Measurements from ENCODE around the gene KCNN4. TPM values are rescaled to one million over a fixed set of nuclear protein-coding genes. Genes with fewer than 3 reads are reported as not detected.
"Not testable (repeated sequence)": the region's sequence is repeated elsewhere in the genome, so short reads cannot be mapped to it uniquely, and the experiment has no call there.

KCNN4 gene
- total RNA-seq, 4 donors from 2014 or later: 26.5 to 72.2 (median 37.4) TPM; not detected in 1

DNA sequence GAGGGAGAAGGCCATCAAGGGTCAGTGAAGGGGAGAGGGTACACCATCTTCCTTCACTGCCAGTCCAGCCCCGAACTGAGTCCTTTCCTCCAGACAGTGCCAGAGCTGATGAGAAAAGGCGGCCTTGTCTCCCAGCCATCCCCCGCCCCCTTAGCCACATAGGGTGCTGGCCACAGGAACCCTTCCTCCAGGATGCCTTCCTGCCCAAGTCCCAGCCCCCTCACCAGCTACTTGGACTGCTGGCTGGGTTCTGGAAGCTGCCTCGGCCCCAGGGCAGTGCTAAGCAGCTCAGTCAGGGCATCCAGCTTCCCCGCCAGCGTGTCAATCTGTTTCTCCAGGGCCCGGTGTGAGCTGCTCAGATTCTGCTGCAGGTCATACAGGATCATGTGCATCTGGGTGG is 13.5 kb downstream of the KCNN4 start:
- in situ Hi-C loops (cut with MboI; ENCODE audit: low pct_ligation_motif_present in 1 of 4, low pct_unique_long_range_greater_than_20kb in 1 of 4, low sequenced_read_pairs in 3 of 4): no loop called here
- no peak for DNase-seq
- no peak for TF ChIP-seq POLR2A (IDR thresholded peaks at IDR 0.05)
- WGBS, 2 donors (ENCODE audit: low coverage in 1 of 2): 85% methylated on average over 7 of the region's 7 CpGs; no CpG with 5 or more reads in 1 of the 2 donors
- no peak overlapping the region for H3K4me3 ChIP-seq
- H3K27ac ChIP-seq: peak overlapping the region in 3 of 4 donors; percentile 62 to 73 (median 71)
- no peaks in the 10 kb centered on the region for H3K9me3 ChIP-seq
- peaks cover 8 to 66% (median 49%) of the 10 kb centered on the region in 4 donors for H3K4me1 ChIP-seq
- H3K36me3 ChIP-seq: no peaks in the 10 kb centered on the region
- no peaks in the 10 kb centered on the region for H3K27me3 ChIP-seq
- intact Hi-C loops (cut with DNase I; ENCODE audit: low total_unique reads): no loop called here

DNA sequence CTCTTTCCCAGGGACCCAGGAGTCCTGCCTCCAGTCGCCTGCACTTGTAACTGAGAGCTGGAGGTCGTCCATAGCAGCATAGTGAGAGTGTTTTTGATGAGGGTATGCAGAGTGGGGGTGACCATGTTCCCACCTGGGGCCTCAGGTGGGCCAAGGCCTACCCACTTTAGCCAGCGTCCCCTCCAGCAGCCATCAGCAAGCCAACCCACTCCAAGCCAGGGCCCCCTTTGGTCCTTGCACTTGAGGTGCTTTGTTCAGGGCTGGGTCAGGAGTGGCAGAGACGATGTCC is 14.1 kb downstream of the KCNN4 start:
- Histone ChIP-seq H3K27me3 (no peaks in the 10 kb centered on the region), H3K27ac (peak overlapping the region; percentile 41 to 71 (median 61)), H3K4me1 (peaks cover 8 to 69% (median 50%) of the 10 kb centered on the region in 4 donors), H3K36me3 (no peaks in the 10 kb centered on the region), H3K9me3 (no peaks in the 10 kb centered on the region), H3K4me3 (no peak overlapping the region)
- 51 to 80% methylated on average over 1 to 4 of the region's 4 CpGs for WGBS, 2 donors (ENCODE audit: low coverage in 1 of 2)
- intact Hi-C loops (cut with DNase I; ENCODE audit: low total_unique reads): no loop called here
- TF ChIP-seq POLR2A (IDR thresholded peaks at IDR 0.05): no peak
- TF ChIP-seq, protein P1, sequence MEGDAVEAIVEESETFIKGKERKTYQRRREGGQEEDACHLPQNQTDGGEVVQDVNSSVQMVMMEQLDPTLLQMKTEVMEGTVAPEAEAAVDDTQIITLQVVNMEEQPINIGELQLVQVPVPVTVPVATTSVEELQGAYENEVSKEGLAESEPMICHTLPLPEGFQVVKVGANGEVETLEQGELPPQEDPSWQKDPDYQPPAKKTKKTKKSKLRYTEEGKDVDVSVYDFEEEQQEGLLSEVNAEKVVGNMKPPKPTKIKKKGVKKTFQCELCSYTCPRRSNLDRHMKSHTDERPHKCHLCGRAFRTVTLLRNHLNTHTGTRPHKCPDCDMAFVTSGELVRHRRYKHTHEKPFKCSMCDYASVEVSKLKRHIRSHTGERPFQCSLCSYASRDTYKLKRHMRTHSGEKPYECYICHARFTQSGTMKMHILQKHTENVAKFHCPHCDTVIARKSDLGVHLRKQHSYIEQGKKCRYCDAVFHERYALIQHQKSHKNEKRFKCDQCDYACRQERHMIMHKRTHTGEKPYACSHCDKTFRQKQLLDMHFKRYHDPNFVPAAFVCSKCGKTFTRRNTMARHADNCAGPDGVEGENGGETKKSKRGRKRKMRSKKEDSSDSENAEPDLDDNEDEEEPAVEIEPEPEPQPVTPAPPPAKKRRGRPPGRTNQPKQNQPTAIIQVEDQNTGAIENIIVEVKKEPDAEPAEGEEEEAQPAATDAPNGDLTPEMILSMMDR (IDR thresholded peaks at IDR 0.05): peak in 1 of 5 experiments; percentile 12
- no peak for DNase-seq
- in situ Hi-C loops (cut with MboI; ENCODE audit: low pct_ligation_motif_present in 1 of 4, low pct_unique_long_range_greater_than_20kb in 1 of 4, low sequenced_read_pairs in 3 of 4): no loop called here

- in situ Hi-C loops (cut with MboI; ENCODE audit: low pct_ligation_motif_present in 1 of 4, low pct_unique_long_range_greater_than_20kb in 1 of 4, low sequenced_read_pairs in 3 of 4): no loop called here
- TF ChIP-seq POLR2A (IDR thresholded peaks at IDR 0.05) (no peak), POLR2AphosphoS5 (IDR thresholded peaks at IDR 0.05) (peak in 2 of 3 donors; percentile 24 to 25)
- intact Hi-C loops (cut with DNase I; ENCODE audit: low total_unique reads): no loop called here
- Histone ChIP-seq H3K4me3 (no peak overlapping the region), H3K4me1 (peaks cover 8 to 69% (median 50%) of the 10 kb centered on the region in 4 donors), H3K27ac (peak overlapping the region; percentile 41 to 71 (median 61)), H3K36me3 (no peaks in the 10 kb centered on the region), H3K27me3 (no peaks in the 10 kb centered on the region), H3K9me3 (no peaks in the 10 kb centered on the region)
- 42 to 61% methylated on average over 2 to 16 of the region's 16 CpGs for whole genome bisulfite sequencing, 2 donors (ENCODE audit: low coverage in 1 of 2)
- peak; percentile 75 for DNase-seq
Measured at GRCh38 chr19:43765109-43765876, 15.5 kb downstream of the KCNN4 start.

DNA sequence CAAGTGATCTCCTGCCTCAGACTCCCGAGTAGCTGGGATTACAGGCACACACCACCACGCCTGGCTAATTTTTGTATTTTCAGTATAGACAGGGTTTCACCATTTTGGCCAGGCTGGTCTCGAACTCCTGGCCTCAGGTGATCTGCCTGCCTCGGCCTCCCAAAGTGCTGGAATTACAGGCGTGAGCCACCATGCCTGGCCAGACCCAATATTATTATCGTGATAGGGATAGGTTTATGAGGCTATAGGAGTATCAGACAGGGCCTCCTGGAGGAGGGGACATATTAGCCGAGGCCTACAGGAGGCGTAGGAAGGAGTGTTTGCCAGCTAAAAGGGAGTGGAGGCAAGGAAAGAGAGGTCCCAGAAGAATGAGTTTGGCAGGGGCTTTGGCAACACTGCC is 16.1 kb downstream of the KCNN4 start:
- 10 to 58% methylated on average over 2 to 8 of the region's 8 CpGs for WGBS, 2 donors (ENCODE audit: low coverage in 1 of 2)
- intact Hi-C loops (cut with DNase I; ENCODE audit: low total_unique reads); DNase-seq; H3K9me3 ChIP-seq; H3K27me3 ChIP-seq; H3K4me3 ChIP-seq; in situ Hi-C loops (cut with MboI; ENCODE audit: low pct_ligation_motif_present in 1 of 4, low pct_unique_long_range_greater_than_20kb in 1 of 4, low sequenced_read_pairs in 3 of 4); H3K36me3 ChIP-seq: not testable (repeated sequence)
- Histone ChIP-seq H3K27ac (peak overlapping the region; percentile 41 to 71 (median 61)), H3K4me1 (peaks cover 8 to 68% (median 48%) of the 10 kb centered on the region in 4 donors)

- 55% methylated on average over 3 of the region's 3 CpGs; no CpG with 5 or more reads in 1 of the 2 donors for WGBS, 2 donors (ENCODE audit: low coverage in 1 of 2)
- TF ChIP-seq POLR2A (IDR thresholded peaks at IDR 0.05) (no peak), POLR2AphosphoS5 (IDR thresholded peaks at IDR 0.05) (no peak), EP300 (IDR thresholded peaks at IDR 0.05; ENCODE audit: low read depth) (no peak)
- TF ChIP-seq, protein P1 (IDR thresholded peaks at IDR 0.05): no peak
- Histone ChIP-seq H3K4me3 (no peak overlapping the region), H3K9me3 (no peaks in the 10 kb centered on the region), H3K4me1 (peaks cover 8 to 56% (median 37%) of the 10 kb centered on the region in 4 donors), H3K27me3 (no peaks in the 10 kb centered on the region), H3K36me3 (no peaks in the 10 kb centered on the region), H3K27ac (no peak overlapping the region)
- intact Hi-C loops (cut with DNase I; ENCODE audit: low total_unique reads) (no loop called here), in situ Hi-C loops (cut with MboI; ENCODE audit: low pct_ligation_motif_present in 1 of 4, low pct_unique_long_range_greater_than_20kb in 1 of 4, low sequenced_read_pairs in 3 of 4) (no loop called here)
- no peak for DNase-seq
Measured at GRCh38 chr19:43763473-43763939, 17.3 kb downstream of the KCNN4 start.

All from transverse colon (tissue), 4 donors.